B cell (primary cell): ENCODE measurements around the gene DNAH3. TPM values are rescaled to one million over a fixed set of nuclear protein-coding genes. Genes with fewer than 3 reads are reported as not detected.

Experiments used
- ATAC-seq: fragments of 200-7000 bp; cut with Tn5 transposase; one replicate; pipeline ENCODE4 v1.10.0; 2021; ENCODE audit warnings: low read depth, mild to moderate bottlenecking, moderate number of reproducible peaks, moderate library complexity
- CTCF ChIA-PET: fragments of 350-600 bp; sonication (Branson Sonifier 250); formaldehyde crosslinking; loops from one replicate; lab custom pipeline; 2021; ENCODE audit warnings: antibody characterized with exemption, inconsistent platforms; lab: Charles Lee
- POLR2A ChIA-PET: fragments of 350-600 bp; sonication (Branson Sonifier 250); formaldehyde crosslinking; loops from one replicate; lab custom pipeline; 2021; ENCODE audit warnings: antibody characterized with exemption; lab: Charles Lee
- DNase-seq: peaks from one replicate; pipeline ENCODE4 v3.0.0; 2013
- H2AFZ ChIP-seq: 2 replicates; pipeline ENCODE4 v1.6.1; 2012; ENCODE audit warnings: mild to moderate bottlenecking, low read depth, low read length; ENCODE audit not compliant: insufficient read depth, poor library complexity, severe bottlenecking
- H3K27ac ChIP-seq, 2 donors: 1 replicate in 1 of 2; 2 replicates in 1 of 2; pipeline ENCODE4 v1.5.1; 2012 to 2013; ENCODE audit warnings: low read length in 2 of 2, mild to moderate bottlenecking in 2 of 2, moderate library complexity in 1 of 2
- H3K27me3 ChIP-seq, 4 experiments: fragments of 200-600 bp in 1 of 4; sonication (generic) in 1 of 4; replicated peaks in 1 of 4; 1 replicate in 2 of 4; 2 replicates in 2 of 4; pipeline versions ENCODE4 v1.6.1 to v1.7.0; 2013 to 2016; ENCODE audit warnings: low read length in 3 of 4, mild to moderate bottlenecking in 2 of 4, mixed read lengths in 1 of 4, moderate library complexity in 1 of 4; ENCODE audit not compliant: insufficient read depth in 4 of 4, control insufficient read depth in 3 of 4; ENCODE audit errors: control extremely low read depth in 1 of 4
- H3K36me3 ChIP-seq, 2 experiments: replicated peaks in 1 of 2; 1 replicate in 1 of 2; 2 replicates in 1 of 2; pipeline versions ENCODE4 v1.6.1 to v1.7.1; 2013; ENCODE audit warnings: low read length in 1 of 2; ENCODE audit not compliant: insufficient read depth in 2 of 2, control insufficient read depth in 1 of 2; ENCODE audit errors: control extremely low read depth in 1 of 2, extremely low read depth in 1 of 2
- H3K4me1 ChIP-seq, 2 donors: fragments of 200-600 bp in 1 of 2; sonication (generic) in 1 of 2; 1 replicate in 1 of 2; 2 replicates in 1 of 2; pipeline versions ENCODE4 v1.5.1 to v1.6.1; 2013 to 2017; ENCODE audit warnings: low read length in 2 of 2; ENCODE audit not compliant: control insufficient read depth in 2 of 2, insufficient read depth in 2 of 2
- H3K4me2 ChIP-seq: replicated peaks from 2 replicates; pipeline ENCODE3; 2012; ENCODE audit warnings: mild to moderate bottlenecking, low read depth, low read length; ENCODE audit not compliant: poor library complexity, severe bottlenecking
- H3K4me3 ChIP-seq, 5 experiments: fragments of 200-600 bp in 1 of 5; sonication (generic) in 1 of 5; 1 replicate in 3 of 5; 2 replicates in 2 of 5; pipeline versions ENCODE4 v1.5.1 to v1.7.0; 2011 to 2016; ENCODE audit warnings: low read length in 4 of 5, mild to moderate bottlenecking in 4 of 5, low read depth in 2 of 5, control low read depth in 1 of 5, moderate library complexity in 1 of 5; ENCODE audit not compliant: insufficient read depth in 1 of 5; ENCODE audit errors: control extremely low read depth in 1 of 5, extremely low read depth in 1 of 5
- H3K79me2 ChIP-seq: fragments of 200-600 bp; sonication (generic); one replicate; pipeline ENCODE4 v1.6.0; 2016; ENCODE audit warnings: low read length; ENCODE audit not compliant: control insufficient read depth, insufficient read depth
- H3K9ac ChIP-seq: fragments of 200-600 bp; sonication (generic); 2 replicates; pipeline ENCODE4 v1.6.1; 2017; ENCODE audit warnings: mild to moderate bottlenecking, low read length, moderate library complexity
- H3K9me3 ChIP-seq, 3 donors: one replicate each; pipeline versions ENCODE4 v1.6.1 to v1.7.1; 2013; ENCODE audit warnings: low read length in 2 of 3; ENCODE audit not compliant: control insufficient read depth in 2 of 3, insufficient read depth in 1 of 3; ENCODE audit errors: control extremely low read depth in 1 of 3
- H4K20me1 ChIP-seq: 2 replicates; pipeline ENCODE4 v1.6.0; 2012; ENCODE audit warnings: mild to moderate bottlenecking, low read length; ENCODE audit not compliant: insufficient read depth, control insufficient read depth, poor library complexity, severe bottlenecking
- H3K27ac Mint-ChIP-seq: one replicate; pipeline ENCODE4 v1.8.0; 2021; ENCODE audit warnings: mixed read lengths
- H3K27me3 Mint-ChIP-seq: one replicate; pipeline ENCODE4 v1.8.0; 2021; ENCODE audit warnings: mixed read lengths
- H3K4me1 Mint-ChIP-seq: one replicate; pipeline ENCODE4 v1.8.0; 2021; ENCODE audit warnings: mixed read lengths
- H3K4me3 Mint-ChIP-seq: one replicate; pipeline ENCODE4 v1.8.0; 2021; ENCODE audit warnings: mixed read lengths
- H3K9me3 Mint-ChIP-seq: one replicate; pipeline ENCODE4 v1.8.0; 2022; ENCODE audit warnings: mixed read lengths; ENCODE audit not compliant: insufficient read depth
- EZH2 ChIP-seq: IDR thresholded peaks from 2 replicates; pipeline ENCODE4 v1.6.1; 2012; ENCODE audit warnings: borderline replicate concordance, low read depth, mild to moderate bottlenecking, moderate library complexity, low read length; ENCODE audit not compliant: insufficient read depth, poor library complexity, severe bottlenecking
- WGBS: methylation state at CpG from one replicate; pipeline ENCODE4 v1.1.5; 2013; ENCODE audit warnings: missing lambda C conversion rate; ENCODE audit not compliant: insufficient coverage; 5-methylcytosine and 5-hydroxymethylcytosine counted together
- intact Hi-C: fragments of 100-400 bp; cut with micrococcal nuclease; formaldehyde crosslinking; loops from one replicate; pipeline ENCODE4 v1.10.0; 2022
- polyA plus RNA-seq: library from polyadenylated mRNA; depleted of rRNA; stranded (reverse); fragments of >200 nt; gene quantifications from 2 replicates; pipeline ENCODE4 v1.2.3, GENCODE V29; 2012
- total RNA-seq, 2 donors: library from RNA; stranded (reverse); fragments of 120-200 nt in 1 of 2; gene quantifications; 1 replicate in 1 of 2; 2 replicates in 1 of 2; pipeline versions ENCODE4 v1.2.3 to v1.2.4, GENCODE V29; 2013 to 2022
- TF ChIP-seq, protein P1 (sequence below): fragments of 200-600 bp; IDR thresholded peaks from one replicate; pipeline ENCODE4 v1.8.0; 2022; ENCODE audit warnings: antibody characterized with exemption, mild to moderate bottlenecking

Gene DNAH3
- total and polyA plus RNA-seq, 2 donors (not counting 1 experiment from before 2014, with no cell fraction given): not detected

DNA sequence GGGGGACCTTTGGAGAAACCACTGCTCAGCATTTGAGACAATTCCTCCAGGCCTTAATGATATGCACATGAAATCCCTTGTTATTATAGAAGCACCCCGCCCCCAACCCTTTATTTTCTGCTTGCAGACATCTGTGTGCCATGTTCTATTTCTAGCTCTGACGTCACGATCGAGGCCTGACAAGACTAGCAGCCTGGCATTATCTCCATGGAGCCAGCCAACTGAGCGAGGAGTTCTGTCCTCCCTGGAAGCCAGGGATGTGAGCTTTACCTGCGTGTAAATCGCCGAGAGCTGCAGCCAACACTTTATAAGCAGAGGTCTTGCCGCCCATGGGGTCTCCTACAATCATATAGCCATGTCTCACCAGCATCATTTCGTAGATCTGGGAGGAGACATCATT is 116.9 kb downstream of the DNAH3 start:
- ATAC-seq: no peak
- Histone ChIP-seq H3K27me3 (no peaks in the 10 kb centered on the region), H3K9me3 (no peaks in the 10 kb centered on the region), H4K20me1 (no peaks in the 10 kb centered on the region), H2AFZ (no peak overlapping the region), H3K4me3 (no peak overlapping the region), H3K27ac (no peak overlapping the region), H3K36me3 (no peaks in the 10 kb centered on the region), H3K4me1 (no peaks in the 10 kb centered on the region), H3K4me2 (no peak overlapping the region), H3K79me2 (no peaks in the 10 kb centered on the region), H3K9ac (no peak overlapping the region)
- ChIA-PET POLR2A (no interaction called here), CTCF (no interaction called here)
- Mint-ChIP-seq H3K27ac (no peak overlapping the region), H3K27me3 (peaks cover 21% of the 10 kb centered on the region), H3K4me1 (no peaks in the 10 kb centered on the region), H3K9me3 (no peaks in the 10 kb centered on the region), H3K4me3 (no peak overlapping the region)
- 92% methylated on average over 9 of the region's 10 CpGs for WGBS
- TF ChIP-seq, protein P1, sequence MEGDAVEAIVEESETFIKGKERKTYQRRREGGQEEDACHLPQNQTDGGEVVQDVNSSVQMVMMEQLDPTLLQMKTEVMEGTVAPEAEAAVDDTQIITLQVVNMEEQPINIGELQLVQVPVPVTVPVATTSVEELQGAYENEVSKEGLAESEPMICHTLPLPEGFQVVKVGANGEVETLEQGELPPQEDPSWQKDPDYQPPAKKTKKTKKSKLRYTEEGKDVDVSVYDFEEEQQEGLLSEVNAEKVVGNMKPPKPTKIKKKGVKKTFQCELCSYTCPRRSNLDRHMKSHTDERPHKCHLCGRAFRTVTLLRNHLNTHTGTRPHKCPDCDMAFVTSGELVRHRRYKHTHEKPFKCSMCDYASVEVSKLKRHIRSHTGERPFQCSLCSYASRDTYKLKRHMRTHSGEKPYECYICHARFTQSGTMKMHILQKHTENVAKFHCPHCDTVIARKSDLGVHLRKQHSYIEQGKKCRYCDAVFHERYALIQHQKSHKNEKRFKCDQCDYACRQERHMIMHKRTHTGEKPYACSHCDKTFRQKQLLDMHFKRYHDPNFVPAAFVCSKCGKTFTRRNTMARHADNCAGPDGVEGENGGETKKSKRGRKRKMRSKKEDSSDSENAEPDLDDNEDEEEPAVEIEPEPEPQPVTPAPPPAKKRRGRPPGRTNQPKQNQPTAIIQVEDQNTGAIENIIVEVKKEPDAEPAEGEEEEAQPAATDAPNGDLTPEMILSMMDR: no peak
- no peak for TF ChIP-seq EZH2
- intact Hi-C loops: no loop called here
- DNase-seq: no peak

DNA sequence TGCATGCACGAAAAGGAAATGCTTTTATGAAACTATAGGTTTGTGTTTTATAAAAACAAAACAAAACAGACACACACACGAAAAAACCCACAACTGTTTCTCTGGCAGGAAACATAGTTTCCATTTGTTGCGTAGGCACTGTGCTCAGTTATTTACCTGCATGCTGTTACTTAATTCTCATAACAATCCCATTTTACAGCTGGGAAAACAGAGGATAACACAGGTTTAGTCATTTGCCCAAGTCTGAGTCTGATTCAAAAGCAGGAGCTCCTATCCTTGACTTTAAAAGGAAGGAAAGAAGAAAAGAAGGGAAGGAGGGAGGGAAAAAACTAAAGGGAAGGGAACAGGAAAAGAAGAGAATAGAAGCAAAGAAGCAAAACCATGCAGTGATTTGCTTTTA is 117.4 kb downstream of the DNAH3 start:
- Histone ChIP-seq H2AFZ (no peak overlapping the region), H3K27ac (no peak overlapping the region), H3K4me1 (no peaks in the 10 kb centered on the region), H3K4me3 (no peak overlapping the region), H3K4me2 (no peak overlapping the region), H3K27me3 (no peaks in the 10 kb centered on the region), H3K9ac (no peak overlapping the region), H3K9me3 (no peaks in the 10 kb centered on the region), H4K20me1 (no peaks in the 10 kb centered on the region), H3K79me2 (no peaks in the 10 kb centered on the region), H3K36me3 (no peaks in the 10 kb centered on the region)
- Mint-ChIP-seq H3K27me3 (peaks cover 21% of the 10 kb centered on the region), H3K4me1 (no peaks in the 10 kb centered on the region), H3K9me3 (no peaks in the 10 kb centered on the region), H3K27ac (no peak overlapping the region), H3K4me3 (no peak overlapping the region)
- CTCF ChIA-PET: no interaction called here
- POLR2A ChIA-PET: no interaction called here
- intact Hi-C loops: no loop called here
- TF ChIP-seq, protein P1: no peak
- TF ChIP-seq EZH2: no peak
- no peak for ATAC-seq
- DNase-seq: no peak
- WGBS: 83% methylated on average over 1 of the region's 3 CpGs
